RWPE1 (cell line): Measurements from ENCODE around the gene OR52D1.

Experiments
- CTCF ChIA-PET: fragments of 350-600 bp; sonication (Branson Sonifier 250); formaldehyde crosslinking; extraction: SDS; loops from one replicate; lab custom pipeline; 2021; lab: Yijun Ruan, JAX
- POLR2A ChIA-PET: fragments of 400-600 bp; formaldehyde crosslinking; extraction: SDS; loops from one replicate; lab custom pipeline; 2020; ENCODE audit warnings: antibody characterized with exemption; ENCODE audit not compliant: low non-redundant PET; lab: Yijun Ruan, JAX
- DNase-seq: peaks from one replicate; pipeline ENCODE4 v3.0.0; 2012; ENCODE audit warnings: low spot score
- H3K27ac ChIP-seq: fragments of 450-650 bp; 2 replicates; pipeline ENCODE4 v1.5.1; 2017
- CTCF ChIP-seq: fragments of 450-650 bp; conservative IDR thresholded peaks from 2 replicates; pipeline ENCODE4 v1.5.1; 2017; ENCODE audit warnings: low read depth, mild to moderate bottlenecking

Gene OR52D1

GRCh38 chr11:5507933-5508305, 19.4 kb downstream of the OR52D1 start:
- TF ChIP-seq CTCF: no peak
- CTCF ChIA-PET: no interaction called here
- DNase-seq: no peak
- POLR2A ChIA-PET: no interaction called here
- H3K27ac ChIP-seq: no peak overlapping the region

- no peak overlapping the region for H3K27ac ChIP-seq
- no peak for DNase-seq
- CTCF ChIA-PET: no interaction called here
- TF ChIP-seq CTCF: no peak
- POLR2A ChIA-PET: no interaction called here
These were observed 20.1 kb downstream of the OR52D1 start for GRCh38 chr11:5508605-5509004.

- CTCF ChIA-PET: interaction anchor here (0.7 to 1.1 kb wide), 2 partner anchors 13 to 33 kb away, joined by 5 to 6 read pairs; no protein-coding TSS in a partner anchor
These were observed 21.3 kb downstream of the OR52D1 start, which contains the start of gene UBQLN3 for GRCh38 chr11:5509803-5510202. UBQLN3 (minus strand) TSS chr11:5509957; CDS start chr11:5509558, 399 bp downstream.

GRCh38 chr11:5514841-5515240, 26.4 kb downstream of the OR52D1 start:
- POLR2A ChIA-PET: no interaction called here
- H3K27ac ChIP-seq: no peak overlapping the region
- CTCF ChIA-PET: no interaction called here
- DNase-seq: no peak
- TF ChIP-seq CTCF: no peak

More at GRCh38 chr11:5509803-5510202, 21.3 kb downstream of the OR52D1 start, which contains the start of gene UBQLN3:
- TF ChIP-seq CTCF: no peak
- POLR2A ChIA-PET: no interaction called here
- DNase-seq: no peak
- H3K27ac ChIP-seq: no peak within 1 kb of the TSS

- no peak for DNase-seq
- ChIA-PET POLR2A (no interaction called here), CTCF (interaction anchor here (0.6 kb wide), 1 partner anchor 22 kb away, joined by 3 read pairs; no protein-coding TSS in a partner anchor)
- no peak for TF ChIP-seq CTCF
- no peak within 1 kb of the TSS for H3K27ac ChIP-seq
These were observed 28.1 kb downstream of the OR52D1 start, which contains the start of gene UBQLNL for GRCh38 chr11:5516599-5516998. UBQLNL (minus strand) TSS chr11:5516699; CDS start chr11:5516441, 258 bp downstream.

- H3K27ac ChIP-seq: no peak overlapping the region
- no peak for TF ChIP-seq CTCF
- ChIA-PET POLR2A (no interaction called here), CTCF (interaction anchor here (0.6 kb wide), 1 partner anchor 11 kb away, joined by 3 read pairs; no protein-coding TSS in a partner anchor)
- DNase-seq: no peak
These were observed 33.1 kb downstream of the OR52D1 start for GRCh38 chr11:5521540-5521939.
